Stomach (tissue), 4 donors: Measurements from ENCODE around the gene MOB3C.

Experiments
- CTCF ChIP-seq, 7 experiments: fragments of 450-650 bp in 4 of 7; fragments of 200-600 bp in 3 of 7; sonication (generic) in 3 of 7; IDR thresholded peaks; one replicate each; pipeline ENCODE4 v1.5.1; 2016 to 2019; ENCODE audit warnings: antibody characterized with exemption in 7 of 7, control low read depth in 2 of 7, mild to moderate bottlenecking in 1 of 7
- EP300 ChIP-seq: sonication (generic); formaldehyde crosslinking; IDR thresholded peaks from one replicate; pipeline ENCODE4 v1.6.1; 2017; ENCODE audit warnings: antibody characterized with exemption

- TF ChIP-seq CTCF (IDR thresholded peaks at IDR 0.05) (no peak), EP300 (no peak)
Observed at GRCh38 chr1:46583494-46583893, 33.1 kb downstream of the MOB3C start.
